A549 (cell line): ENCODE results near the gene PNRC2. TPM values are rescaled to one million over a fixed set of nuclear protein-coding genes. Genes with fewer than 3 reads are reported as not detected.

Experiments used
- ATAC-seq, 2 experiments: fragments of 200-7000 bp in 1 of 2; fragments of >200 bp in 1 of 2; cut with Nextera tagmentation in 1 of 2; cut with Tn5 transposase in 1 of 2; 3 replicates each; pipeline versions ENCODE4 v1.8.0 to v1.9.1; 2018 to 2020; ENCODE audit warnings: mild to moderate bottlenecking in 1 of 2, moderate library complexity in 1 of 2
- CTCF ChIA-PET: fragments of 300-600 bp; sonication (Branson Sonifier 250); formaldehyde crosslinking; extraction: SDS; loops from one replicate; lab custom pipeline; 2021; ENCODE audit warnings: antibody characterized with exemption, inconsistent platforms; lab: Yijun Ruan, JAX
- POLR2A ChIA-PET: fragments of 350-600 bp; formaldehyde crosslinking; extraction: SDS; loops from one replicate; lab custom pipeline; 2021; ENCODE audit warnings: antibody characterized with exemption, inconsistent platforms; lab: Yijun Ruan, JAX
- DNase-seq, 2 experiments: peaks; one replicate each; pipeline versions ENCODE4 v3.0.0 to v3.0.0-alpha.2; 2011 to 2016; ENCODE audit warnings: low read depth in 1 of 2, low spot score in 1 of 2
- FAIRE-seq: peaks from 2 replicates; lab custom pipeline; 2011; peaks lifted over from hg19 to GRCh38; lab: Jason Lieb, UNC
- H3K27ac ChIP-seq, 2 experiments: fragments of >200 bp; sonication (Bioruptor Twin); formaldehyde crosslinking; 3 replicates each; pipeline ENCODE4 v1.5.1; 2016 to 2017
- H3K4me1 ChIP-seq: fragments of >200 bp; sonication (Bioruptor Twin); formaldehyde crosslinking; 3 replicates; pipeline ENCODE4 v1.6.1; 2016
- H3K4me2 ChIP-seq: fragments of >200 bp; sonication (Bioruptor Twin); formaldehyde crosslinking; 3 replicates; pipeline ENCODE4 v1.6.1; 2016
- H3K4me3 ChIP-seq: fragments of >200 bp; sonication (Bioruptor Twin); formaldehyde crosslinking; 3 replicates; pipeline ENCODE4 v1.5.1; 2016
- H3K9me3 ChIP-seq: fragments of >200 bp; sonication (Bioruptor Twin); formaldehyde crosslinking; 3 replicates; pipeline ENCODE4 v1.6.1; 2016
- BCL3 ChIP-seq: fragments of >200 bp; sonication (Bioruptor Twin); formaldehyde crosslinking; IDR thresholded peaks from 3 replicates; pipeline ENCODE4 v1.6.1; 2016
- BHLHE40 ChIP-seq: IDR thresholded peaks from 2 replicates; pipeline ENCODE4 v1.6.1; 2012; ENCODE audit warnings: low read depth, low read length, inconsistent platforms
- CEBPB ChIP-seq, 2 experiments: fragments of >200 bp in 1 of 2; sonication (Bioruptor Twin) in 1 of 2; formaldehyde crosslinking in 1 of 2; IDR thresholded peaks; 2 replicates each; pipeline ENCODE4 v1.6.1; 2012 to 2016
- CHD4 ChIP-seq: fragments of 200-600 bp; sonication (generic); IDR thresholded peaks from 2 replicates; pipeline ENCODE4 v1.6.1; 2016; ENCODE audit warnings: antibody characterized with exemption, mild to moderate bottlenecking, borderline replicate concordance
- EP300 ChIP-seq, 2 experiments: fragments of >200 bp; sonication (Bioruptor Twin); formaldehyde crosslinking; IDR thresholded peaks; 2 replicates in 1 of 2; 3 replicates in 1 of 2; pipeline ENCODE4 v1.6.1; 2016 to 2017
- FOSB ChIP-seq: fragments of 250-450 bp; sonication (Bioruptor Pico); IDR thresholded peaks from 2 replicates; pipeline ENCODE4 v1.5.0; 2020; ENCODE audit warnings: mild to moderate bottlenecking, moderate library complexity
- GATA3 ChIP-seq: IDR thresholded peaks from 2 replicates; pipeline ENCODE4 v1.6.1; 2012; ENCODE audit warnings: borderline replicate concordance
- HDAC2 ChIP-seq: fragments of 200-600 bp; sonication (generic); IDR thresholded peaks from 2 replicates; pipeline ENCODE4 v1.6.1; 2016
- HOXB13 ChIP-seq: fragments of 250-450 bp; sonication (Bioruptor Pico); IDR thresholded peaks from 2 replicates; pipeline ENCODE4 v1.5.0; 2020; ENCODE audit warnings: low read depth, mild to moderate bottlenecking, moderate library complexity
- JUN ChIP-seq, 2 experiments: fragments of >200 bp; sonication (Bioruptor Twin); formaldehyde crosslinking; IDR thresholded peaks; 2 replicates in 1 of 2; 3 replicates in 1 of 2; pipeline ENCODE4 v1.6.1; 2016 to 2017
- KDM1A ChIP-seq: fragments of 200-600 bp; sonication (generic); IDR thresholded peaks from 2 replicates; pipeline ENCODE4 v1.6.1; 2016; ENCODE audit warnings: low read depth, mild to moderate bottlenecking
- MAZ ChIP-seq: fragments of 150-350 bp; IDR thresholded peaks from 2 replicates; pipeline ENCODE4 v1.6.1; 2014; ENCODE audit warnings: antibody characterized with exemption, low read depth, low read length, borderline replicate concordance
- NFE2L2 ChIP-seq: fragments of 150-350 bp; conservative IDR thresholded peaks from 2 replicates; pipeline ENCODE4 v1.6.1; 2014; ENCODE audit warnings: low read length
- NPAS2 ChIP-seq: fragments of 250-450 bp; sonication (Bioruptor Pico); IDR thresholded peaks from 2 replicates; pipeline ENCODE4 v1.8.0; 2022; ENCODE audit warnings: mild to moderate bottlenecking, moderate library complexity, borderline replicate concordance
- NR3C1 ChIP-seq: fragments of >200 bp; sonication (Bioruptor Twin); formaldehyde crosslinking; IDR thresholded peaks from 3 replicates; pipeline ENCODE4 v1.6.1; 2017
- POLR2AphosphoS2 ChIP-seq: conservative IDR thresholded peaks from 2 replicates; pipeline ENCODE4 v1.6.1; 2012; ENCODE audit warnings: low read length, improper control_type of control experiment, inconsistent platforms
- RARB ChIP-seq: fragments of 250-450 bp; sonication (Bioruptor Pico); IDR thresholded peaks from 2 replicates; pipeline ENCODE4 v1.8.0; 2021; ENCODE audit warnings: mild to moderate bottlenecking, moderate library complexity
- RFX5 ChIP-seq: fragments of 450-650 bp; IDR thresholded peaks from 2 replicates; pipeline ENCODE4 v1.7.1; 2014; ENCODE audit warnings: antibody characterized with exemption, mild to moderate bottlenecking, moderate library complexity
- SREBF2 ChIP-seq: fragments of 450-650 bp; IDR thresholded peaks from 2 replicates; pipeline ENCODE4 v1.6.1; 2014; ENCODE audit warnings: mild to moderate bottlenecking, moderate library complexity
- TP53 ChIP-seq: fragments of 250-450 bp; sonication (Bioruptor Pico); IDR thresholded peaks from 2 replicates; pipeline ENCODE4 v1.5.0; 2021; ENCODE audit warnings: mild to moderate bottlenecking, moderate library complexity
- ZC3H11A ChIP-seq: fragments of 450-650 bp; IDR thresholded peaks from 2 replicates; pipeline ENCODE4 v1.6.1; 2014; ENCODE audit warnings: antibody characterized with exemption, mild to moderate bottlenecking
- ZFP36 ChIP-seq: fragments of 450-650 bp; IDR thresholded peaks from 2 replicates; pipeline ENCODE4 v1.6.1; 2014; ENCODE audit warnings: borderline replicate concordance; ENCODE audit not compliant: partially characterized antibody
- WGBS: methylation state at CpG from one replicate; pipeline ENCODE4 v1.1.6; 2017; ENCODE audit errors: missing lambda C conversion rate; 5-methylcytosine and 5-hydroxymethylcytosine counted together
- polyA plus RNA-seq, 4 experiments: library from polyadenylated mRNA; depleted of rRNA in 3 of 4; stranded (reverse); fragments of >200 nt; fragmentation: RNase III in 1 of 4; extraction: RNeasy Plus Mini Kit Qiagen cat#74134 plus additional on column Dnase treatment in 1 of 4; gene quantifications; 2 replicates in 3 of 4; 3 replicates in 1 of 4; pipeline ENCODE4 v1.2.3, GENCODE V29; 2011 to 2017
- TF ChIP-seq, protein P1 (sequence below): fragments of 150-350 bp; IDR thresholded peaks from 2 replicates; pipeline ENCODE4 v1.6.1; 2014; ENCODE audit warnings: low read depth, mild to moderate bottlenecking, low read length
- TF ChIP-seq, protein P2 (sequence below): fragments of >200 bp; sonication (Bioruptor Twin); formaldehyde crosslinking; IDR thresholded peaks from 3 replicates; pipeline ENCODE4 v1.5.1; 2016
- TF ChIP-seq, protein P3 (sequence below): IDR thresholded peaks from 2 replicates; pipeline ENCODE4 v1.6.1; 2012; ENCODE audit warnings: low read depth, borderline replicate concordance
- TF ChIP-seq, protein P4 (sequence below): fragments of 250-450 bp; sonication (Bioruptor Pico); IDR thresholded peaks from 2 replicates; pipeline ENCODE4 v1.5.0; 2021; ENCODE audit warnings: mild to moderate bottlenecking, moderate library complexity, borderline replicate concordance

The PNRC2 gene
- polyA plus RNA-seq, 2 of the 4 experiments (the other 2 are of a cell fraction): 36.1 to 106 TPM

GRCh38 chr1:23967871-23968270, 8.2 kb downstream of the PNRC2 start:
- Histone ChIP-seq H3K4me3 (no peak overlapping the region), H3K27ac (no peak overlapping the region), H3K4me1 (peaks cover 48% of the 10 kb centered on the region), H3K4me2 (no peak overlapping the region), H3K9me3 (no peaks in the 10 kb centered on the region)
- no peak for DNase-seq
- POLR2A ChIA-PET: no interaction called here
- CTCF ChIA-PET: interaction anchor here (0.8 to 1.0 kb wide), 2 partner anchors 61 to 157 kb away, joined by 3 read pairs; no protein-coding TSS in a partner anchor
- no peak for ATAC-seq
- no peak for FAIRE-seq
- 80% methylated on average over 2 of the region's 2 CpGs for WGBS
- TF ChIP-seq HOXB13 (no peak), BCL3 (no peak), SREBF2 (no peak), BHLHE40 (no peak), JUN (IDR thresholded peaks at IDR 0.05) (no peak), MAZ (no peak), ZC3H11A (no peak), EP300 (IDR thresholded peaks at IDR 0.05) (no peak), RFX5 (no peak), FOSB (no peak), NFE2L2 (no peak), NR3C1 (no peak), RARB (CRISPR knock-in tag) (no peak)
- TF ChIP-seq, protein P1, sequence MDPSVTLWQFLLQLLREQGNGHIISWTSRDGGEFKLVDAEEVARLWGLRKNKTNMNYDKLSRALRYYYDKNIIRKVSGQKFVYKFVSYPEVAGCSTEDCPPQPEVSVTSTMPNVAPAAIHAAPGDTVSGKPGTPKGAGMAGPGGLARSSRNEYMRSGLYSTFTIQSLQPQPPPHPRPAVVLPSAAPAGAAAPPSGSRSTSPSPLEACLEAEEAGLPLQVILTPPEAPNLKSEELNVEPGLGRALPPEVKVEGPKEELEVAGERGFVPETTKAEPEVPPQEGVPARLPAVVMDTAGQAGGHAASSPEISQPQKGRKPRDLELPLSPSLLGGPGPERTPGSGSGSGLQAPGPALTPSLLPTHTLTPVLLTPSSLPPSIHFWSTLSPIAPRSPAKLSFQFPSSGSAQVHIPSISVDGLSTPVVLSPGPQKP: no peak

GRCh38 chr1:23977187-23977853, 17.7 kb downstream of the PNRC2 start:
- Histone ChIP-seq H3K4me1 (peaks cover 35% of the 10 kb centered on the region), H3K4me3 (no peak overlapping the region; the same call in 2 of the 3 replicates), H3K4me2 (peak overlapping the region; percentile 77), H3K9me3 (no peaks in the 10 kb centered on the region), H3K27ac (peak overlapping the region in 1 of 2 experiments; percentile 42; a peak in 1 of 6 replicates)
- 75% methylated on average over 4 of the region's 4 CpGs for WGBS
- no peak for DNase-seq
- no peak for FAIRE-seq
- POLR2A ChIA-PET: no interaction called here
- no peak for ATAC-seq
- TF ChIP-seq, protein P2, sequence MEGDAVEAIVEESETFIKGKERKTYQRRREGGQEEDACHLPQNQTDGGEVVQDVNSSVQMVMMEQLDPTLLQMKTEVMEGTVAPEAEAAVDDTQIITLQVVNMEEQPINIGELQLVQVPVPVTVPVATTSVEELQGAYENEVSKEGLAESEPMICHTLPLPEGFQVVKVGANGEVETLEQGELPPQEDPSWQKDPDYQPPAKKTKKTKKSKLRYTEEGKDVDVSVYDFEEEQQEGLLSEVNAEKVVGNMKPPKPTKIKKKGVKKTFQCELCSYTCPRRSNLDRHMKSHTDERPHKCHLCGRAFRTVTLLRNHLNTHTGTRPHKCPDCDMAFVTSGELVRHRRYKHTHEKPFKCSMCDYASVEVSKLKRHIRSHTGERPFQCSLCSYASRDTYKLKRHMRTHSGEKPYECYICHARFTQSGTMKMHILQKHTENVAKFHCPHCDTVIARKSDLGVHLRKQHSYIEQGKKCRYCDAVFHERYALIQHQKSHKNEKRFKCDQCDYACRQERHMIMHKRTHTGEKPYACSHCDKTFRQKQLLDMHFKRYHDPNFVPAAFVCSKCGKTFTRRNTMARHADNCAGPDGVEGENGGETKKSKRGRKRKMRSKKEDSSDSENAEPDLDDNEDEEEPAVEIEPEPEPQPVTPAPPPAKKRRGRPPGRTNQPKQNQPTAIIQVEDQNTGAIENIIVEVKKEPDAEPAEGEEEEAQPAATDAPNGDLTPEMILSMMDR: no peak
- peak; percentile 85; the same call in 1 of the 2 replicates for TF ChIP-seq POLR2AphosphoS2
- TF ChIP-seq KDM1A: no peak
- CTCF ChIA-PET: interaction anchor here (0.7 to 1.3 kb wide), 2 partner anchors 26 to 46 kb away, joined by 3 to 5 read pairs; no protein-coding TSS in a partner anchor

GRCh38 chr1:23977854-23978191, 18.2 kb downstream of the PNRC2 start:
- Histone ChIP-seq H3K9me3 (no peaks in the 10 kb centered on the region), H3K27ac (no peak overlapping the region), H3K4me2 (peak overlapping the region; percentile 77), H3K4me3 (peak overlapping the region; percentile 97; the same call in 2 of the 3 replicates), H3K4me1 (peaks cover 35% of the 10 kb centered on the region)
- WGBS: 95% methylated on average over 1 of the region's 1 CpG
- DNase-seq (no peak), FAIRE-seq (no peak), ATAC-seq (no peak)
- CTCF ChIA-PET: interaction anchor here (0.7 to 1.3 kb wide), 2 partner anchors 26 to 46 kb away, joined by 3 to 5 read pairs; no protein-coding TSS in a partner anchor
- POLR2A ChIA-PET: no interaction called here
- no peak for TF ChIP-seq ZC3H11A
- no peak for TF ChIP-seq HOXB13
- TF ChIP-seq NFE2L2: no peak
- TF ChIP-seq TP53 (CRISPR knock-in tag): no peak
- TF ChIP-seq HDAC2: no peak
- TF ChIP-seq, protein P3, sequence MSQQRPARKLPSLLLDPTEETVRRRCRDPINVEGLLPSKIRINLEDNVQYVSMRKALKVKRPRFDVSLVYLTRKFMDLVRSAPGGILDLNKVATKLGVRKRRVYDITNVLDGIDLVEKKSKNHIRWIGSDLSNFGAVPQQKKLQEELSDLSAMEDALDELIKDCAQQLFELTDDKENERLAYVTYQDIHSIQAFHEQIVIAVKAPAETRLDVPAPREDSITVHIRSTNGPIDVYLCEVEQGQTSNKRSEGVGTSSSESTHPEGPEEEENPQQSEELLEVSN: no peak
- TF ChIP-seq BCL3: no peak
- no peak for TF ChIP-seq CEBPB (IDR thresholded peaks at IDR 0.05)
- no peak for TF ChIP-seq CHD4
- TF ChIP-seq ZFP36: no peak
- TF ChIP-seq NPAS2 (CRISPR knock-in tag): no peak
- TF ChIP-seq GATA3: no peak
- TF ChIP-seq BHLHE40: no peak
- TF ChIP-seq, protein P4, sequence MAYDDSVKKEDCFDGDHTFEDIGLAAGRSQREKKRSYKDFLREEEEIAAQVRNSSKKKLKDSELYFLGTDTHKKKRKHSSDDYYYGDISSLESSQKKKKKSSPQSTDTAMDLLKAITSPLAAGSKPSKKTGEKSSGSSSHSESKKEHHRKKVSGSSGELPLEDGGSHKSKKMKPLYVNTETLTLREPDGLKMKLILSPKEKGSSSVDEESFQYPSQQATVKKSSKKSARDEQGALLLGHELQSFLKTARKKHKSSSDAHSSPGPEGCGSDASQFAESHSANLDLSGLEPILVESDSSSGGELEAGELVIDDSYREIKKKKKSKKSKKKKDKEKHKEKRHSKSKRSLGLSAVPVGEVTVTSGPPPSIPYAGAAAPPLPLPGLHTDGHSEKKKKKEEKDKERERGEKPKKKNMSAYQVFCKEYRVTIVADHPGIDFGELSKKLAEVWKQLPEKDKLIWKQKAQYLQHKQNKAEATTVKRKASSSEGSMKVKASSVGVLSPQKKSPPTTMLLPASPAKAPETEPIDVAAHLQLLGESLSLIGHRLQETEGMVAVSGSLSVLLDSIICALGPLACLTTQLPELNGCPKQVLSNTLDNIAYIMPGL: no peak
